H1 (cell line): Measurements from ENCODE around the gene GCK. TPM values are rescaled to one million over a fixed set of nuclear protein-coding genes. Genes with fewer than 3 reads are reported as not detected.

Source experiments
- CTCF ChIA-PET: fragments of 300-600 bp; sonication (Branson Sonifier 250); formaldehyde crosslinking; loops from one replicate; lab custom pipeline; 2021; ENCODE audit not compliant: partially characterized antibody; lab: Charles Lee
- POLR2A ChIA-PET: fragments of 300-600 bp; sonication (Branson Sonifier 250); formaldehyde crosslinking; loops from one replicate; lab custom pipeline; 2021; ENCODE audit warnings: inconsistent platforms; ENCODE audit not compliant: partially characterized antibody; lab: Charles Lee
- DNase-seq, 2 experiments: peaks; one replicate each; pipeline versions ENCODE4 v3.0.0 to v3.0.0-alpha.2; 2010 to 2022; ENCODE audit warnings: low spot score in 2 of 2, low read depth in 1 of 2, mixed read lengths in 1 of 2
- FAIRE-seq: peaks from 2 replicates; lab custom pipeline; 2011; peaks lifted over from hg19 to GRCh38; lab: Jason Lieb, UNC
- H2AFZ ChIP-seq: 2 replicates; pipeline ENCODE4 v1.8.1; 2012; ENCODE audit warnings: low read length, inconsistent platforms
- H2AK5ac ChIP-seq: 2 replicates; pipeline ENCODE4 v1.6.1; 2013; ENCODE audit warnings: low read depth, low read length
- H2BK120ac ChIP-seq: replicated peaks from 2 replicates; pipeline ENCODE3; 2013; ENCODE audit warnings: low read depth, low read length, inconsistent platforms
- H2BK12ac ChIP-seq: 2 replicates; pipeline ENCODE4 v1.6.1; 2013; ENCODE audit warnings: low read depth, low read length
- H2BK15ac ChIP-seq: 2 replicates; pipeline ENCODE4 v1.6.1; 2013; ENCODE audit warnings: low read length
- H2BK20ac ChIP-seq: 2 replicates; pipeline ENCODE4 v1.6.1; 2013; ENCODE audit warnings: low read length
- H2BK5ac ChIP-seq: 2 replicates; pipeline ENCODE4 v1.6.1; 2013; ENCODE audit warnings: low read depth, low read length
- H3K14ac ChIP-seq: 2 replicates; pipeline ENCODE4 v1.6.1; 2013; ENCODE audit warnings: inconsistent platforms; ENCODE audit not compliant: insufficient read length
- H3K18ac ChIP-seq: 2 replicates; pipeline ENCODE4 v1.6.1; 2013; ENCODE audit warnings: low read length; ENCODE audit errors: extremely low read depth
- H3K23ac ChIP-seq: 2 replicates; pipeline ENCODE4 v1.6.1; 2013; ENCODE audit warnings: inconsistent platforms; ENCODE audit not compliant: insufficient read length
- H3K23me2 ChIP-seq: 2 replicates; pipeline ENCODE4 v1.6.1; 2013; ENCODE audit warnings: low read depth, low read length
- H3K27ac ChIP-seq: 2 replicates; pipeline ENCODE4 v1.6.1; 2011; ENCODE audit warnings: low read depth, low read length, inconsistent platforms
- H3K27me3 ChIP-seq, 4 experiments: replicated peaks in 1 of 4; 1 replicate in 1 of 4; 2 replicates in 3 of 4; pipeline versions ENCODE4 v1.6.1 to v1.8.1; 2011 to 2013; ENCODE audit warnings: low read length in 3 of 4, mild to moderate bottlenecking in 3 of 4, inconsistent platforms in 2 of 4, mixed read lengths in 2 of 4, moderate library complexity in 1 of 4; ENCODE audit not compliant: control insufficient read depth in 3 of 4, insufficient read depth in 3 of 4; ENCODE audit errors: extremely low read depth in 1 of 4
- H3K36me3 ChIP-seq, 4 experiments: 2 replicates each; pipeline versions ENCODE4 v1.6.1 to v1.8.1; 2011 to 2013; ENCODE audit warnings: mild to moderate bottlenecking in 4 of 4, low read length in 3 of 4, moderate library complexity in 2 of 4, control low read depth in 1 of 4, inconsistent platforms in 1 of 4; ENCODE audit not compliant: insufficient read depth in 4 of 4, control insufficient read depth in 2 of 4
- H3K4ac ChIP-seq: replicated peaks from 2 replicates; pipeline ENCODE3; 2013; ENCODE audit warnings: low read length, low read depth, mixed read lengths, inconsistent platforms; ENCODE audit not compliant: insufficient read length
- H3K4me1 ChIP-seq, 4 experiments: replicated peaks in 1 of 4; 1 replicate in 1 of 4; 2 replicates in 3 of 4; pipeline versions ENCODE4 v1.6.1 to v1.8.1; 2011 to 2013; ENCODE audit warnings: low read length in 3 of 4, inconsistent platforms in 2 of 4, mixed read lengths in 1 of 4; ENCODE audit not compliant: insufficient read depth in 4 of 4, control insufficient read depth in 3 of 4
- H3K4me2 ChIP-seq, 2 experiments: 2 replicates each; pipeline versions ENCODE4 v1.6.1 to v1.8.1; 2011 to 2013; ENCODE audit warnings: low read depth in 2 of 2, low read length in 2 of 2, control low read depth in 1 of 2, inconsistent platforms in 1 of 2, mild to moderate bottlenecking in 1 of 2; ENCODE audit not compliant: insufficient read depth in 1 of 2
- H3K4me3 ChIP-seq, 4 experiments: fragments of 200-600, 300-600 bp in 1 of 4; sonication (generic), shearing (Covaris generic), sonication (Bioruptor Twin) in 1 of 4; 2 replicates each; pipeline versions ENCODE4 v1.5.1 to v1.8.1; 2011 to 2016; ENCODE audit warnings: low read length in 4 of 4, low read depth in 3 of 4, control low read depth in 2 of 4, inconsistent platforms in 2 of 4, mild to moderate bottlenecking in 2 of 4, mixed read lengths in 1 of 4, moderate library complexity in 1 of 4; ENCODE audit not compliant: insufficient read depth in 2 of 4; ENCODE audit errors: extremely low read depth in 1 of 4
- H3K56ac ChIP-seq: replicated peaks from 2 replicates; pipeline ENCODE3; 2013; ENCODE audit warnings: low read depth, mild to moderate bottlenecking, mixed read lengths, low read length, inconsistent platforms; ENCODE audit not compliant: insufficient read length
- H3K79me1 ChIP-seq: 2 replicates; pipeline ENCODE4 v1.6.1; 2013; ENCODE audit warnings: low read depth, low read length, control low read depth
- H3K79me2 ChIP-seq, 2 experiments: 2 replicates each; pipeline versions ENCODE4 v1.6.1 to v1.8.1; 2012 to 2013; ENCODE audit warnings: low read length in 2 of 2, mild to moderate bottlenecking in 2 of 2, inconsistent platforms in 1 of 2; ENCODE audit not compliant: insufficient read depth in 2 of 2, control insufficient read depth in 1 of 2
- H3K9ac ChIP-seq, 4 experiments: replicated peaks in 1 of 4; 1 replicate in 1 of 4; 2 replicates in 3 of 4; pipeline versions ENCODE4 v1.6.1 to v1.8.1; 2011 to 2013; ENCODE audit warnings: low read depth in 3 of 4, low read length in 3 of 4, control low read depth in 2 of 4, mild to moderate bottlenecking in 2 of 4, moderate library complexity in 2 of 4, inconsistent platforms in 1 of 4; ENCODE audit errors: extremely low read depth in 1 of 4
- H3K9me3 ChIP-seq, 2 experiments: 2 replicates each; pipeline versions ENCODE4 v1.6.1 to v1.8.1; 2012 to 2013; ENCODE audit warnings: mild to moderate bottlenecking in 2 of 2, moderate library complexity in 2 of 2, control low read depth in 1 of 2, inconsistent platforms in 1 of 2, low read depth in 1 of 2, low read length in 1 of 2, mixed read lengths in 1 of 2; ENCODE audit not compliant: insufficient read depth in 2 of 2
- H4K20me1 ChIP-seq, 2 experiments: replicated peaks in 1 of 2; 2 replicates each; pipeline versions ENCODE3 to v1.8.1; 2011 to 2013; ENCODE audit warnings: inconsistent platforms in 2 of 2, low read length in 2 of 2, mild to moderate bottlenecking in 1 of 2; ENCODE audit not compliant: insufficient read depth in 2 of 2, control insufficient read depth in 1 of 2
- H4K5ac ChIP-seq: 2 replicates; pipeline ENCODE4 v1.6.1; 2013; ENCODE audit warnings: low read length, low read depth, mixed read lengths, inconsistent platforms; ENCODE audit not compliant: insufficient read length
- H4K8ac ChIP-seq: 2 replicates; pipeline ENCODE4 v1.8.0; 2013; ENCODE audit warnings: mild to moderate bottlenecking, moderate library complexity, low read length, inconsistent platforms; ENCODE audit not compliant: insufficient read depth; ENCODE audit errors: extremely low read depth
- H4K91ac ChIP-seq: replicated peaks from 2 replicates; pipeline ENCODE3; 2013; ENCODE audit warnings: low read length, mixed read lengths, inconsistent platforms; ENCODE audit not compliant: insufficient read length
- BCL11A ChIP-seq, 2 experiments: IDR thresholded peaks; one replicate each; pipeline ENCODE4 v1.6.1; 2011; ENCODE audit warnings: low read depth in 2 of 2, low read length in 2 of 2, mild to moderate bottlenecking in 2 of 2
- CREB1 ChIP-seq: IDR thresholded peaks from 2 replicates; pipeline ENCODE4 v1.6.1; 2012; ENCODE audit warnings: inconsistent platforms
- RAD21 ChIP-seq, 2 experiments: IDR thresholded peaks in 1 of 2; conservative IDR thresholded peaks in 1 of 2; 2 replicates each; pipeline ENCODE4 v1.6.1; 2011; ENCODE audit warnings: low read depth in 2 of 2, low read length in 2 of 2, improper control_type of control experiment in 1 of 2, inconsistent platforms in 1 of 2, mild to moderate bottlenecking in 1 of 2, moderate library complexity in 1 of 2
- RNF2 ChIP-seq: fragments of 200-900, 300-1000 bp; sonication (generic); IDR thresholded peaks from 2 replicates; pipeline ENCODE4 v1.7.1; 2016; ENCODE audit warnings: borderline replicate concordance, low read depth, mild to moderate bottlenecking, antibody characterized with exemption, low read length; ENCODE audit not compliant: poor library complexity, severe bottlenecking; ENCODE audit errors: missing control alignments
- SP1 ChIP-seq: IDR thresholded peaks from 2 replicates; pipeline ENCODE4 v1.6.1; 2011; ENCODE audit warnings: low read depth, low read length
- WGBS, 2 experiments: shearing (Covaris generic) in 1 of 2; methylation state at CpG; one replicate each; pipeline versions ENCODE4 v1.1.6 to v1.1.7; 2013 to 2015; ENCODE audit warnings: low lambda C conversion rate in 2 of 2, mixed read lengths in 2 of 2, inconsistent platforms in 1 of 2, low coverage in 1 of 2, missing lambda C conversion rate in 1 of 2; ENCODE audit not compliant: insufficient replicate concordance in 2 of 2, insufficient coverage in 1 of 2, insufficient read length in 1 of 2; ENCODE audit errors: extremely low coverage in 1 of 2, missing lambda C conversion rate in 1 of 2; 5-methylcytosine and 5-hydroxymethylcytosine counted together
- polyA plus RNA-seq, 7 experiments: library from polyadenylated mRNA; depleted of rRNA in 3 of 7; stranded (reverse) in 5 of 7; unstranded in 2 of 7; fragments of >200 nt in 5 of 7; fragments of 200-250 nt in 2 of 7; gene quantifications; 1 replicate in 5 of 7; 2 replicates in 1 of 7; 4 replicates in 1 of 7; pipeline versions ENCODE4 v1.2.1 to v1.2.3, GENCODE V29; 2011 to 2013; ENCODE audit warnings: missing spikeins in 2 of 7, mixed read lengths in 2 of 7
- total RNA-seq: library from RNA; stranded (reverse); fragmentation: NEBNext Ultra II Directional; extraction: Animal tissue kit (Norgen Biotek cat#: 25700); gene quantifications from 2 replicates; pipeline ENCODE4 v1.2.1, GENCODE V29; 2021
- TF ChIP-seq, protein P1 (sequence below): IDR thresholded peaks from 2 replicates; pipeline ENCODE4 v1.6.1; 2012; ENCODE audit warnings: inconsistent platforms
- TF ChIP-seq, protein P2 (sequence below): IDR thresholded peaks from 2 replicates; pipeline ENCODE4 v1.6.1; 2012; ENCODE audit warnings: inconsistent platforms

GCK gene
- total and polyA plus RNA-seq, 2 of the 8 experiments (the other 6 are each of a cell fraction or from before 2014, with no cell fraction given): 2.4 to 4.9 TPM

DNA sequence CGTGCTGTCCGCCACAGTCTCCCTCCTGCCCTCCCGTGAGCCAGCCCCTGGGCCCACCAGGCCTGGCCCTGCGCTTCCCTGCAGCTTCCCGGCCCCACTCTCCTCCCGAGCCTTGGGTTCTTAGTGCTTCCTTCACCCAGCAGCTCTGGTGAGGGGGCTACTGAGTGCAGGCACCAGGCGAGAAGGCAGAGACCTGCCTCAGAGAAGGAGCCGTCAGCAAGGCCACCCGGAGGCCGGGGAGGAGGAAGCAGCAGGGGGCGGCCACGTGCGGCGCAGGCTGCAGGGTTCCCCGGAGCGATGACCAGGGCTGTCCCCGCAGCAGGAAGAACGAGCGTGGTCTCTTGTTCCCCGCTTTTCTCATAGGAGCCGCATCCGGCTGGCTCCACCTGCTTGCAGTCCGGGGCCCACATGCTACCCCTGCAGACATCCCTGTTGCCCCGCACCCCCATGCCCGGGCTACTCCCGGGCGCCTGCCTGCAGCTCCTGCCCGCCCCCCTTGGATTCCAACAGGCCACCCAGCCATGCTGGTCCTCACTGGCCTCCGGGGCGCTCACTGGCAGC, 32.1 kb upstream of the GCK start:
- DNase-seq (no peak), FAIRE-seq (no peak)
- no peak overlapping the region for H4K8ac ChIP-seq
- no peak overlapping the region for H2BK20ac ChIP-seq
- no peak overlapping the region for H3K27ac ChIP-seq
- no peaks in the 10 kb centered on the region for H3K36me3 ChIP-seq
- H3K23ac ChIP-seq: no peak overlapping the region
- peak overlapping the region; percentile 77 for H4K91ac ChIP-seq
- TF ChIP-seq BCL11A (IDR thresholded peaks at IDR 0.05; ENCODE audit: low read depth in 2 of 2, low read length in 2 of 2) (no peak), CREB1 (no peak), RAD21 (IDR thresholded peaks at IDR 0.05 in 1 of 2, conservative IDR thresholded peaks at IDR 0.05 in 1 of 2; ENCODE audit: low read depth in 2 of 2, low read length in 2 of 2) (no peak), SP1 (no peak), RNF2 (no peak)
- TF ChIP-seq, protein P1, sequence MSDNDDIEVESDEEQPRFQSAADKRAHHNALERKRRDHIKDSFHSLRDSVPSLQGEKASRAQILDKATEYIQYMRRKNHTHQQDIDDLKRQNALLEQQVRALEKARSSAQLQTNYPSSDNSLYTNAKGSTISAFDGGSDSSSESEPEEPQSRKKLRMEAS: peak; percentile 76
- TF ChIP-seq, protein P2, sequence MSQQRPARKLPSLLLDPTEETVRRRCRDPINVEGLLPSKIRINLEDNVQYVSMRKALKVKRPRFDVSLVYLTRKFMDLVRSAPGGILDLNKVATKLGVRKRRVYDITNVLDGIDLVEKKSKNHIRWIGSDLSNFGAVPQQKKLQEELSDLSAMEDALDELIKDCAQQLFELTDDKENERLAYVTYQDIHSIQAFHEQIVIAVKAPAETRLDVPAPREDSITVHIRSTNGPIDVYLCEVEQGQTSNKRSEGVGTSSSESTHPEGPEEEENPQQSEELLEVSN: peak; percentile 63
- H3K9ac ChIP-seq: no peak overlapping the region
- no peaks in the 10 kb centered on the region for H3K27me3 ChIP-seq
- POLR2A ChIA-PET: interaction anchor here (1.4 kb wide), 1 partner anchor 10 kb away, joined by 5 read pairs; no protein-coding TSS in a partner anchor
- no peak overlapping the region for H2BK15ac ChIP-seq
- 73% methylated on average over 26 of the region's 30 CpGs; no CpG with 5 or more reads in 1 of the 2 experiments for WGBS, 2 experiments
- H3K4me2 ChIP-seq: no peak overlapping the region
- H2AK5ac ChIP-seq: no peak overlapping the region
- no peak overlapping the region for H4K5ac ChIP-seq
- no peak overlapping the region for H3K4ac ChIP-seq
- no peak overlapping the region for H3K4me3 ChIP-seq
- no peaks in the 10 kb centered on the region for H4K20me1 ChIP-seq
- no peak overlapping the region for H3K56ac ChIP-seq
- no peak overlapping the region for H2BK12ac ChIP-seq
- no peak overlapping the region; the same call in 1 of the 2 replicates for H2AFZ ChIP-seq
- peaks cover 0 to 32% (median 12%) of the 10 kb centered on the region in 4 experiments; a peak in 6 of 7 replicates for H3K4me1 ChIP-seq
- H3K18ac ChIP-seq: no peak overlapping the region
- no peak overlapping the region for H2BK5ac ChIP-seq
- no peaks in the 10 kb centered on the region; the same call in 1 of the 2 replicates for H3K23me2 ChIP-seq
- no peak overlapping the region for H3K14ac ChIP-seq
- no peak overlapping the region for H2BK120ac ChIP-seq
- H3K79me2 ChIP-seq: no peaks in the 10 kb centered on the region
- CTCF ChIA-PET: interaction anchor here (0.7 to 1.7 kb wide), 10 partner anchors 13 to 269 kb away, joined by 3 to 7 read pairs (median 3); partner anchors contain the start of gene NUDCD3
- no peaks in the 10 kb centered on the region; a peak in 1 of 4 replicates for H3K9me3 ChIP-seq
- no peaks in the 10 kb centered on the region for H3K79me1 ChIP-seq
